Calu3 (cell line): ENCODE measurements around the gene UNC5C. TPM values are rescaled to one million over a fixed set of nuclear protein-coding genes. Genes with fewer than 3 reads are reported as not detected.

Source experiments
- BruUV-seq: library from RNA; stranded (reverse); fragments of 400-500 nt; replicated peaks from 2 replicates; lab custom pipeline; 2021; lab: Mats Ljungman, UMichigan
- CTCF ChIA-PET: fragments of 300-600 bp; sonication (Branson Sonifier 250); formaldehyde crosslinking; loops from one replicate; lab custom pipeline; 2022; ENCODE audit warnings: antibody characterized with exemption; lab: Charles Lee
- DNase-seq: peaks from one replicate; pipeline ENCODE4 v3.0.0; 2022
- H3K27ac Mint-ChIP-seq: one replicate; pipeline ENCODE4 v1.8.0; 2022; ENCODE audit warnings: mixed read lengths; ENCODE audit not compliant: unreplicated experiment
- H3K27me3 Mint-ChIP-seq: one replicate; pipeline ENCODE4 v1.8.0; 2022; ENCODE audit warnings: mixed read lengths; ENCODE audit not compliant: unreplicated experiment
- H3K36me3 Mint-ChIP-seq: one replicate; pipeline ENCODE4 v1.8.0; 2022; ENCODE audit warnings: mild to moderate bottlenecking, moderate library complexity, mixed read lengths; ENCODE audit not compliant: insufficient read depth, unreplicated experiment
- H3K4me1 Mint-ChIP-seq: one replicate; pipeline ENCODE4 v1.8.0; 2022; ENCODE audit warnings: mild to moderate bottlenecking, low read depth, mixed read lengths; ENCODE audit not compliant: unreplicated experiment
- H3K4me3 Mint-ChIP-seq: one replicate; pipeline ENCODE4 v1.8.0; 2022; ENCODE audit warnings: mild to moderate bottlenecking, low read depth, moderate library complexity, mixed read lengths; ENCODE audit not compliant: unreplicated experiment
- H3K9me3 Mint-ChIP-seq: one replicate; pipeline ENCODE4 v1.8.0; 2022; ENCODE audit warnings: low read depth, mixed read lengths; ENCODE audit not compliant: unreplicated experiment
- CTCF ChIP-seq: fragments of 200-600 bp; IDR thresholded peaks from one replicate; pipeline ENCODE4 v1.8.0; 2022; ENCODE audit warnings: antibody characterized with exemption; ENCODE audit not compliant: unreplicated experiment
- intact Hi-C: fragments of 100-400 bp; cut with micrococcal nuclease; formaldehyde crosslinking; loops from one replicate; pipeline ENCODE4 v1.10.0; 2022; ENCODE audit not compliant: unreplicated experiment
- total RNA-seq: library from RNA; stranded (reverse); gene quantifications from 2 replicates; pipeline ENCODE4 v1.2.3, GENCODE V29; 2022

UNC5C gene
- total RNA-seq, 1 experiment from 2014 or later = not detected

GRCh38 chr4:95505151-95505550 is 43.6 kb downstream of the UNC5C start:
- DNase-seq = no peak
- no peaks in the 10 kb centered on the region for H3K27me3 Mint-ChIP-seq
- H3K9me3 Mint-ChIP-seq = no peaks in the 10 kb centered on the region
- H3K36me3 Mint-ChIP-seq = no peaks in the 10 kb centered on the region
- no TSS peak for BruUV-seq
- no peaks in the 10 kb centered on the region for H3K4me1 Mint-ChIP-seq
- CTCF ChIA-PET = no interaction called here
- H3K4me3 Mint-ChIP-seq = no peak overlapping the region
- intact Hi-C loops = no loop called here
- TF ChIP-seq CTCF = no peak
- H3K27ac Mint-ChIP-seq = no peak overlapping the region

- Mint-ChIP-seq H3K4me1 (no peaks in the 10 kb centered on the region), H3K4me3 (no peak overlapping the region), H3K27me3 (no peaks in the 10 kb centered on the region), H3K27ac (no peak overlapping the region), H3K9me3 (no peaks in the 10 kb centered on the region), H3K36me3 (no peaks in the 10 kb centered on the region)
- intact Hi-C loops = no loop called here
- no TSS peak for BruUV-seq
- no peak for DNase-seq
- TF ChIP-seq CTCF = no peak
- CTCF ChIA-PET = no interaction called here
Measured at GRCh38 chr4:95504501-95504900, 44.3 kb downstream of the UNC5C start.

GRCh38 chr4:95500361-95500760 is 48.4 kb downstream of the UNC5C start:
- Mint-ChIP-seq H3K9me3 (no peaks in the 10 kb centered on the region), H3K36me3 (no peaks in the 10 kb centered on the region), H3K27ac (no peak overlapping the region), H3K4me1 (no peaks in the 10 kb centered on the region), H3K4me3 (no peak overlapping the region), H3K27me3 (no peaks in the 10 kb centered on the region)
- no peak for DNase-seq
- CTCF ChIA-PET = no interaction called here
- BruUV-seq = no TSS peak
- intact Hi-C loops = no loop called here
- TF ChIP-seq CTCF = no peak

DNA sequence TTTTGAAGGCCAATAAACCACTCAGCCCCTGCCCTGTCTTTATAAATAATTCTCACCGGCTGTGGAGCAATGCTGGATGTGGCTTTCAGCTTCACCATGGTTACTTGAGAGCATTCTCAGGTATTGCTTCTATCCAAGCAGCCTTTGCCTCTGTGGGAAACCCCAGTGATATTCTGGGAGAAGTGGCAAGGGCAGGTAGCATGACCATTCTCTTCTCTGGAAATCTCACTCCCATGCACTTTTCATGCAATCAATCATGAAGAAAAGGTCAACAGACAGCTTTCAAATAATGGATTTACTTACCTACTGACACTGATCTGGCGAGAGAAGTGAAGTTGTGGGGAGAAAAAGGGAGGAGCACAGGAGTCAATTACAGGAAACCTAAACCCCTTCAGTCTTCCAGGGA is 49.5 kb downstream of the UNC5C start:
- no TSS peak for BruUV-seq
- intact Hi-C loops = no loop called here
- no peaks in the 10 kb centered on the region for H3K9me3 Mint-ChIP-seq
- no peak for DNase-seq
- no peak for TF ChIP-seq CTCF
- CTCF ChIA-PET = no interaction called here
- H3K4me3 Mint-ChIP-seq = no peak overlapping the region
- H3K4me1 Mint-ChIP-seq = no peaks in the 10 kb centered on the region
- H3K27me3 Mint-ChIP-seq = no peaks in the 10 kb centered on the region
- no peaks in the 10 kb centered on the region for H3K36me3 Mint-ChIP-seq
- H3K27ac Mint-ChIP-seq = no peak overlapping the region
